Right forelimb (tissue), 1 donor: ENCODE measurements around the gene CXCL9.
"Not testable (repeated sequence)": the region's sequence is repeated elsewhere in the genome, so short reads cannot be mapped to it uniquely, and the experiment has no call there.

Experiments
- DNase-seq: peaks from one replicate; pipeline ENCODE4 v3.0.0-alpha.2; 2018

The CXCL9 gene

DNA sequence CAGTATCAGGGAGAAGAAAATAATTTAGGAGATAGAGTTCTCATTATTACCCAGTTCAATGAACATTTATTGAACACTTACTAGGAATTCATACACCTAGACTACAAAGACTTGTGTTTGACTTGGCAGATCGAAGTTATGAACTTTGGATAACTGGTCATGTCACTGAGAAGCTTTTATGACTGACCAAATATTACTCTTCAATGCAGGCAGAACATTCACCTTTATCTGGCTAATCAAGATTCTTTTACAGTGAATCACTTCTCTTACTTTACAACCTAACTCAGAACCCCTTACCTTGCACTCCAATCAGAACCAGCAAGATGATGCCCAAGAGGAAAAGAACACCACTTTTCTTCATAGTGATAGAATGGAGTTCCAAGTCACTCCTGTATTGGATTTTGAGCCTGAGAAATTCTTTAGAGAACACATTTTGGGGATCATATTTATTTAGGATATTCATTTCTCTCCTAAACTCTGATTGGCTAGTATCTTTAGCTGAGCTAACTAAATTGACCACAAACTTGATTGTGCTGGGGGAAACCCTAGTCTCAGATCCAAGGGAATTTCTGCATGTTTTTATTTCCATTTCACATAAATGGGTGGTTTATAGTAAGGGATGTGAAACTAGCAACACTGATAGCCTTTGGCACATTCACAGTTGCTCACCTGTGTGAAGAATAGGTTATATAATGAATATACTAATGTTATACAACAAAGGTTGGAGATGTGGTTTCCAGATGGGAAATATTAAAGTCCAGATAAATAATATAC is at the start of gene CXCL9:
Gene CXCL9, minus strand, starts transcription at position 421 of the 774 bp plus-strand sequence. Its CDS starts 60 bp downstream, at position 361.
- no peak for DNase-seq

DNA sequence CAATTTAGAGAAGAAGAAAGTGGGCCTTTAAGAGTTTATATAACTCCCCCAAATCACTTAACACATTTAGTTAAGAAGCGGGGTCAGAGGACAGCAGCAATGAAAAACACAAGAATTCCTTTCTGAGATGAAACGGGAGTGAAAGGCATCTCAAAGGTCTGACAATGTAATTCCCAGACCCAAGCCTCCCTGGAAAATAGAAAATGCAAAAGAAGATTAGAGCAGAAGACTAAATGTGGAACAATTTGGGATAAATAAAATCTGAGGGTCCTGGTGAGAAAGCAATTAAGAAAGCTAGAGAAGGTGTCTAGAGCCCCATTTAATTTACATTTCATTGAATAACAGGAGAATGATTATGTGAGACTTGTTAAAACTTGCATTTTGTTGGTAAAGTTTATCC is 48.1 kb upstream of the CXCL9 start:
- DNase-seq: no peak

DNA sequence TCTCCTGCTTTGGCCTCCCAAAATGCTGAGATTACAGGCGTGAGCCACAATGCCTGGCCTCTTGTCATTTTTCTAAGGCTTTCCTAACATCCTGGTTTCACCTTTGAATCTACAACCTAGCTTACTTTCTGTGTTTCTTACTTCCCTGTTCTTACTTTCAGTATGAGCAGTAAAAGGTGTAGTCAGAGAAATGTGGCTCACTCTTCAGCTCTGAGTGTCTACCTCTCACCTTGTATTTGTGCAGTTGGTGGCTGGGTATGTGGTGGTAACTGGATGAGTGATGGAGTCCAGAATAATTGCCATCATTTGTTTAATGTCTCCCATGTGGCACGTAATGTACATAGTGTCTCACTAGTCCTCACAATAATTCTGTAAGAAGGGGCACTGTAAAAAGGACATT is 47.7 kb upstream of the CXCL9 start:
- DNase-seq: no peak

DNA sequence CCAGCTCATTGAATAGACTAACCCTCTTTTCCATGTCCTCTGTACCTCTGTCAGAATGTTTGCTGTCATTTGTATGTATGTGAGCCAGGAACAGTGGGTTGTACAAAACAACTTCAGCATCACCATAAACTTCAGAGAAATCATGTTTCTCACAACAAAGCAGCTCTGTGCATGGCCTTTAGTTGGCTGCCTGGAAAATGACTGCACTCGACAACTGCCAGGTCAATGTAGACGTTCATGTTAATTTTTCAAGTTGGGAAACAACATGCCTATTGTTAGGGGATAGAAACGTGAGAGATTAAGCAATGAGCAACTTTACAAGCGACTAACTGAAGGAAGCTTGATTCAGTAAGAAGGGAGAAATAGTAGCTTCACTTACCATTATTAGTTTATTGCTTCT is 46.4 kb upstream of the CXCL9 start:
- DNase-seq: no peak

DNA sequence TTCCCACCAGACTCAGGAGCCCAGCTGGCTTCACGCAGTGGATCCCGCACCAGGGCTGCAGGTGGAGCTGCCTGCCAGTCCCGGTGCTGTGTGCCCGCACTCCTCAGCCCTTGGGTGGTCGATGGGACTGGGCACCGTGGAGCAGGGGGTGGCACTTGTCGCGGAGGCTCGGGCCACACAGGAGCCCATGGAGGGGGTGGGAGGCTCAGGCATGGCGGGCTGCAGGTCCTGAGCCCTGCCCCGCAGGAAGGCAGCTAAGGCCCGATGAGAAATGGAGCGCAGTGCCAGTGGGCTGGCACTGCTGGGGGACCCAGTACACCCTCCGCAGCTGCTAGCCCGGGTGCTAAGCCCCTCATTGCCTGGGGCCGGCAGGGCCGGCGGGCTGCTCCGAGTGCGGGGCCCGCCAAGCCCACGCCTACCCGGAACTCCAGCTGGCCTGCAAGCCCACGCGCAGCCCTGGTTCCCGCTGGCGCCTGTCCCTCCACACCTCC is 43.3 kb upstream of the CXCL9 start:
- DNase-seq: not testable (repeated sequence)

DNA sequence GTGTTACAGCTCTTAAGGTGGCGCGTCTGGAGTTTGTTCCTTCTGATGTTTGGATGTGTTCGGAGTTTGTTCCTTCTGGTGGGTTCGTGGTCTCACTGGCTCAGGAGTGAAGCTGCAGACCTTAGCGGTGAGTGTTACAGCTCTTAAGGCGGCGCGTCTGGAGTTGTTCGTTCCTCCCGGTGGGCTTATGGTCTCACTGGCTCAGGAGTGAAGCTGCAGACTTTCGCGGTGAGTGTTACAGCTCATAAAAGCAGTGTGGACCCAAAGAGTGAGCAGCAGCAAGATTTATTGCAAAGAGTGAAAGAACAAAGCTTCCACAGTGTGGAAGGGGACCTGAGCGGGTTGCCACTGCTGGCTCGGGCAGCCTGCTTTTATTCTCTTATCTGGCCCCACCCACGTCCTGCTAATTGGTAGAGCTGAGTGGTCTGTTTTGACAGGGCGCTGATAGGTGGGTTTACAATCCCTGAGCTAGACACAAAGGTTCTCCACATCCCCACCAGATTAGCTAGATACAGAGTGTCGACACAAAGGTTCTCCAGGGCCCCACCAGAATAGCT is 42.6 kb upstream of the CXCL9 start:
- not testable (repeated sequence) for DNase-seq

DNA sequence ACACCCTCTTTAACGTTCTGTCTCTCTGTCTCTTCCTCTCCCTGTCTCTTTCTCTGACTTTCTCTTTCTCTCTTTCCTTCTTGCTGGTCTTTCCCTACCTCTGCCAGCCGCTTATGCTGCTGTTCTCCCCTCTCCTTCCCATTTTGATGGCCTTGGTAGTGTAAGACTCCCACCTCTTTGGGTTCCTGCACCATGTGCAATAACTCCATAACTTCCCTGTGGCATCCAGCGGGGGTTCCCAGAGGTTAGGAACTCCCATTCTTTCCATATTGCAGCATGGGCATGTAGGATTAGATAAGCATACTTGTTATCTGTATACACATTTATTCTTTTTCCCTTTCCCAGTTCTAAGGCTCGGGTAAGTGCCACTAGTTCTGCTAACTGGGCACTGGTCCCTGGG is 37.4 kb upstream of the CXCL9 start:
- not testable (repeated sequence) for DNase-seq

DNA sequence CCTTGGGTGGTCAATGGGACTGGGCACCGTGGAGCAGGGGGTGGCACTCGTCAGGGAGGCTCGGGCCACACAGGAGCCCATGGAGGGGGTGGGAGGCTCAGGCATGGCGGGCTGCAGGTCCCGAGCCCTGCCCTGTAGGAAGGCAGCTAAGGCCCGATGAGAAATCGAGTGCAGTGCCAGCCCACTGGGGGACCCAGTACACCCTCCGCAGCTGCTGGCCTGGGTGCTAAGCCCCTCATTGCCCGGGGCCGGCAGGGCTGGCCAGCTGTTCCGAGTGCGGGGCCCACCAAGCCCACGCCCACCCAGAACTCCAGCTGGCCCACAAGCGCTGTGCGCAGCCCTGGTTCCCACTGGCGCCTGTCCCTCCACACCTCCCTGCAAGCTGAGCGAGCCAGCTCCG is 36.0 kb upstream of the CXCL9 start:
- DNase-seq: not testable (repeated sequence)

DNA sequence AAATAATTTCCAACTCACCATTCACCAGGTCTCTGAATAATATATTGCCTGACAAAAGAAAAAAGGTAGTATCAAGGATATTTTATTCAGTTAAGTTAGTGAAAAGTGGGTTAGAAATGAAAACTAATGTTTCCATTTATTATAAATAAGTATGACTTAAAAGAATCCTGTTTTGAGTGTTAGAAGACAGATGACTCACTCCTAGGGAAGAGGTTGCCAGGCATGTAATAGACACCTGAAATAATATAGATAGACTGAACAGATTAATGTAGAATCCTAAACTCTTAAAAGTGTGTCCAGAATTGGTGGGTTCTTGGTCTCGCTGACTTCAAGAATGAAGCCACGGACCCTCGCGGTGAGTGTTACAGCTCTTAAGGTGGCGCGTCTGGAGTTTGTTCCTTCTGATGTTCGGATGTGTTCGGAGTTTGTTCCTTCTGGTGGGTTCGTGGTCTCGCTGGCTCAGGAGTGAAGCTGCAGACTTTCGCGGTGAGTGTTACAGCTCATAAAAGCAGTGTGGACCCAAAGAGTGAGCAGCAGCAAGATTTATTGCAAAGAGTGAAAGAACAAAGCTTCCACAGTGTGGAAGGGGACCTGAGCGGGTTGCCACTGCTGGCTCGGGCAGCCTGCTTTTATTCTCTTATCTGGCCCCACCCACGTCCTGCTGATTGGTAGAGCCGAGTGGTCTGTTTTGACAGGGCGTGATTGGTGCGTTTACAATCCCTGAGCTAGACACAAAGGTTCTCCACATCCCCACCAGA is 35.1 kb upstream of the CXCL9 start:
- not testable (repeated sequence) for DNase-seq

DNA sequence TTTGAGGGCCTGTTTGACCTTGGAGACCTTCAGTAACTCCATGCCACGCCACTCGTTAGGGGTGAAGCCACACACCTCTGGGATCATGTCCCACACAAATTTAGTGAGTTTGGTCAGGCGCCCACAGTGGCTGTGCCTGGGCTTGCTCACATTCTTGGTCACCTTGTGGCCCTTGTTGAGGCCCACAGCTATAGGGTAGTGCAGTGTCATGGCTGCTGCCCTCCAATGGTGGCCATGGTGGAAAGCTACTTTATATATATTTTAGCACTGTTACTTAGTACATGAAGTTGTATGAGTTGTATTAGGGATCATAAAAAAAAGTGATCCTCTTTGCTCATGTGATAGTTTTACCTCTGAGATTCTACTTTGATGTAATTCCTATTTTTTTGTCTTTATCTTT is 29.5 kb upstream of the CXCL9 start:
- no peak for DNase-seq

DNA sequence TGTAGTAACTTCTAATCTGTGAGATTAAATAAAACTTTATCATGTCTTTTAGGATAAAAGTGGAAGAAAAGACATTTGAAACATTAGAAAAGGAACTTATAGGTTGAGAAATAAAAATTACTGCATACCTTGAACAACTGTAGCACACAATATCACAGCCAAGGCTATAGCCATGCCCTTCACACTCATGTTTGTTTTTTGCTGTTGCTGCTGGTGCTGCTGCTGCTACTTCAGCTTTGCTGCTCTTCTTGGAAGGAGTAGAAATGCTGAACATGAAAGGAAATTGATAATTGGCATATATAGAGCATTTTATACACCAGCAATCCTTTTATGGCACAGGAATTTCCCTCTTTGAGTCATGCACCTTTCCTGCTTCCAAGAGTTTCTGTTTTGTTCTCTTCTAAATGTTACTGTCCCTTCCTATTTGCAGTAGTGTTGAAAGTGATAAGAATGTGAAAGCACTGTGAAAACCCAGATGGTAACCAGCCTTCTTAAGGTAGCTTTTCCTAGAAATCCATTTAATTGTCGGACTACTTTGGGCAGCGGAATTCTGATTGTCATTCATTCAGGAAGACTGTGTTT is 28.6 kb upstream of the CXCL9 start, which contains the start of gene CXCL11:
Gene CXCL11, minus strand, starts transcription at position 272 of the 582 bp plus-strand sequence. Its CDS starts 83 bp downstream, at position 189.
- DNase-seq: no peak

DNA sequence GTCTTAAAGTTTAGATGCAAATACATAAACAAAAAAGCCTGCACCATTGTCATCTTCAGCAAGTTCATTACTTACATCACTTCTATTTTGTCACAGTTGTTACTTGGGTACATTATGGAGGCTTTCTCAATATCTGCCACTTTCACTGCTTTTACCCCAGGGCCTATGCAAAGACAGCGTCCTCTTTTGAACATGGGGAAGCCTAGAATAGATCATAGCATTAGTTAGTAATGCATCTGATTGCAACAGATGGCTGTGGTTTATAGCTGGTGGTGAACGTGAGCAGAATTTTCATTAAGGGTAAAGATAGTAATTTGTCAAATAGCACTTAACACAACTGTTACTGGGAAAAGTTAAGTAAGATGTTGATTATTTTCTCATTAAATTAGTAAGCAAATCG is 27.8 kb upstream of the CXCL9 start:
- no peak for DNase-seq

DNA sequence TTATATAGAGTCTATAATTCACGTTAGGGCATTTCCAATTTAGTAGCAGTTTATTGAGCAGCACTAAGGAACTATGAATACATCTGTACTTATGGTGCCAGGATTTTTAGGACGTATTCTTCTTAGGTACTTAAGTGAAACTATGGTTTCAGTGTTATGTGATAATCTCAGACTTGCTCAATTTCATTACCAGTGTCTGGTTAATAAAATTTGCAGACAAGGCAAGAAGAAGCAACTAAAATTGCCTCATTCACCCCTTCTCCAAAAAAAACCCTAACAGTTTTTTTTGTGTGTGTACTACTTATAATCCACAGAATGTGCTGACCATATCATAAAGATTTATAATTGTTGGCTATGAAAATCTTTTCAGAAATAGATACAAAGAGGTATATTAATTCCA is 22.0 kb upstream of the CXCL9 start:
- no peak for DNase-seq

DNA sequence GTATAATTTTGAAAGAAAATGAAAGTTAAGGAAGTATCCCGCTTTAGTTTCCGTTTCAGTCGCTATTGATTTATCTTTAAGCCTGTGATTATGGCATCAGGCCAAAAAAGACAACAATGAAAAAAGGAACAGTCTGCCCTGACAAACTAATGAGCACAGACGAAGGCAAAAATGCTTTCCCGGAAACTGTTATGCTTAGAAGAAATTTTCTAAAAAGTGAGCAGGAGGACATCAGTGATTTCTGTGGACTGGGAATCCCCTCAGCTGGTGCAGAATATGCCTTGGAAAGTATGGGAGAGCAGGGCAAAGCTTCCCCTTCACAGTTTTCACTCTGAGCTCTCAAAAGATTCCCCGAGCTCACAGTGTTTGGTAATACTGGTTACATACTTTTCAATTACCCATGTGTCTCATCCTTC is 21.0 kb upstream of the CXCL9 start:
- no peak for DNase-seq

DNA sequence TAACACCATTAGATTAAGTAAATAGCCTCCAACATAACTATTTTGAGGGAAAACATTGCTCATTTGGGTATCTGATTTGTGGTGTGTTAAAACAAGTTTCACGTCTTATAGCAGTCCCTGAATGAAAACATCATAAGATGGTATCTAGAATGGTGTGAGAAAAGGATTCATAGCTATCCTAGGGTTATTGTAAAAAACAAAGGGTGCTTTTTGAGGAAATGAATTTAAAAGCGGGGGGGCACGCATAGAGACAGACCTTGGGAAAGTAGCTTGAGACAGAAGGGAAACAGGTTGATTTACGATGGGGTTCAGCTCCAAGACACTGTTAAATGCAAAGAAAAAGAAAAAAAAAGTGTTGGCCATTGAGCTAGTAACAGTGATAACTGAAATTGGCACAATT is 16.8 kb upstream of the CXCL9 start:
- no peak for DNase-seq

DNA sequence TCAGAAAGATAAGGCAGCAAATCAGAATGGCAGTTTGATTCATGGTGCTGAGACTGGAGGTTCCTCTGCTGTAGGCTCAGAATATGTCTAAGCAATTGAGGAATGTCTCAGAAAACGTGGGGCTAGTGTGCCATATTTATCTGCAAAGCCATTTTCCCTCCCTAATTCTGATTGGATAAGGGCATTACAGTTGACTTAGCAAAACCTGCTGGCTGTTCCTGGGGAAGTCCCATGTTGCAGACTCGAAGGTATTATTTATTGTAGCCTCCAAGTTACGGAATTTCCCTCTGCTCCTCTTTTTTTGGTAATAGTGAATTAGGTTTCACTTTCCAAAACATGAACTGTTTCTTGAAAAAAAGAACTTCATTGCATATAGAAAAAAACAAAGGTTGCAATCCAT is 16.1 kb upstream of the CXCL9 start, which contains the start of gene CXCL10:
Gene CXCL10, minus strand, starts transcription at position 109 of the 400 bp plus-strand sequence. Its CDS starts 66 bp downstream, at position 43.
- DNase-seq: no peak

DNA sequence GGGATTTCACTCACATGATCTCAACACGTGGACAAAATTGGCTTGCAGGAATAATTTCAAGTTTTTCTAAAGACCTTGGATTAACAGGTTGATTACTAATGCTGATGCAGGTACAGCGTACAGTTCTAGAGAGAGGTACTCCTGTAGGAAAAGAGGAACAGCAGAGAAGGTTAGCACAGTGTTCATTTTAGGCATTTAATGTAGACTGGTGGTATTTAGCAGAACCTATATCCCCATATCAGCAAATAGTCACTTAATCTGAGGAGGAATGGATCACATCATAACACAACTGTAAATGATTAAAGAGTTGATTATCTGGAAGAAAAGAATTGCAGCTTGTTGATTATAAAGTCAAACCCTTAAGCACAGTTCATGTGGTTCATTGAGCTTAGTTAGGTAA is 15.4 kb upstream of the CXCL9 start:
- DNase-seq: no peak

DNA sequence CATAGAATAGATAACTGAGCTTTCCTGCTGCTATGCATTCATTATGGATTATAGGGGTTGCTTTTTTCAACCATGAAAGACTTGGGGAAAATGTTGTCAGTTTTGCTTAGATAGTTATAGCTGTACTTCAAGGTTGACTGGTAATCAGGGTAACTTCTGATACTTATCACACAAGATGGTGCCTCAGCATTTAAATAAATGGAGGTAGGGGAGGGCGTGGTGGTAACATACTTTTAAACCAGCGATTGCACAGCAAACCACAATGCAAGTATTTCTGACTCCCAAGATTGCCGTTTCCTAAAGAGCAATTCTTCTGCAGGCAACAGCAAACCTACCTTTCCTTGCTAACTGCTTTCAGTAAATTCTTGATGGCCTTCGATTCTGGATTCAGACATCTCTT is 14.7 kb upstream of the CXCL9 start:
- DNase-seq: no peak

DNA sequence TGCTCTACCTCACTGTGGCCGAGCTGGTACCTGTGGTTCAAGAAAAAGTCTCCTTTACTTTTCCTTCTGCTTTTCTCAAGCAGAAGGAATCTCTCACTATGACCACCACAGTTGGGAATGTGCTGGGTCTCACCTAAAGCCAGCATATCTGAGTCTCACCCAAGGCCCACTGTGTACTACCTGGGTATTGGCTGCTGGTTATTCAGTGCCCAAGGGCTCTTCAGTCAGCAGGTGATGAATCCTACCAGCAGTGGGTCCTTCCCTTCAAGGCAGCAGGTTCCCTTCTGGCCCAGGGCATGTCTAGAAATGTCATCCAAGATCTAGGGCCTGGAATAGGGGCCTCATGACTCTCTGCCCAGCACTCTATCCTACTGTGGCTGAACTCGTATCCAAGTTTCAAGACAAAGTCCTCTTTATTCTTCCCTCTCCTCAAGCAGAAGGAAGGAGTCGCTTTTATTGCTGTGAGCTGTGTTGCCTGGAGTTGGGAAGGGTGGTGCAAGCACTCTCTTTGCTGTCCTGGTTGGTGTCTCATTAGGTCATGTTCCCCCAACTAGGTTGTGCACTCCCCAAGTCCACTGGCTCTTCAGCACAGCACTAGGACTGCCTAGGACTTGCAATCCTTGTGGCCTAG is 9.9 kb upstream of the CXCL9 start:
- DNase-seq: no peak

DNA sequence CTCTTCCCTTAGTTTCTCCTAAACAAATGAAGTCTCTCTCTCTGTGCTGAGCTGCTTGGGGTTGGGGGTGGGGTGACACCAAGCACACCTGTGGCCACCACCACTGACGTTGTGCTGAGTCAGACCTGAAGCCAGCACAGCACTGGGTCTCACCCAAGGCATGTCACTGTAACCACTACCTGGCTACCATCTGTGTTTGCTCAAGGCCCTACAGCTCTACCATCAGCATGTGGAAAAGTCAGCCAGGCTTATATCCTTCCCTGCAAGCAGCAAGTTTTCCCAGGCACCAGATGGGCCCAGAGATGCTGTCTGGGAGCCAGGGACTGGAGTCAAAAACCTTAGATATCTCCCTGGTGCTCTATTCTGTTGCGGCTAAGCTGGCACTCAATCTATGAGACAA is 9.1 kb upstream of the CXCL9 start:
- no peak for DNase-seq

DNA sequence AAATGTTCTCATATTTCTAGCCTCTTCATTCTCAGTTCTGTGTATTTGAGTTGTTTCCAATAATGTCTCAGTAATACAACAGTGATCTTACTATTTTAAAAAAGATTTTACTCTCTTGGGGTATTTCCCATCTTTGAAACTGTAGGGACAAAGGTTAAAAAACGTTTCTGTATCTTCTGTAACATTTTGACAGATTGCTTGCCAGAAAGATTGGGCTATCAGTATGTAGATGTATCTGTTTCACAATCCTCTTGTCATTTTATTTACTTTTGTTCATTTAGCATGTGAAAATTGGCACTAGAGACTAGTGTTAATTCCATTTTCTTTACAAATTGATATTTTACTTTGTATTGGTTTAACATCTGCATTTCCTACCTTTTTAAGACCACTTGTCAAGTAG is 6.2 kb upstream of the CXCL9 start:
- no peak for DNase-seq

DNA sequence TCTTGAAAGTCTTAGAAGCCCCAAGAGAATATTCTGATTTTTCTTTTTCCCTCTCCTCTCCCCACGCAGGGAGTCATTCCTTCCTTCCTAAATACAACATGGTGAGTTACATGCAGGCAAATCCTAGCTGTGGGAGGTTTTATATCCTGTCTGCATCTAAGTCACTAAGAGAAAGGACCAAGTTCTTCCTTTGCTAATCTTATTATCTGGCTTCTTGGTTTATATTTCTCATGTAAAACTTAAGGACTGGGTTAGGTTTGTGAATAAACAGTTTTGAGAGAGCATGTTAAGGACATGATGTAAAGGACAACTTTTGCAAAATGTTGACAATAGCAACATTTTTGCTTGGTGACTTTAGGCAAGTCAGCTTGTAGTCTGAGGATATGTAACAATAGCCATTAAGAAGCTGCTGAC is 5.1 kb upstream of the CXCL9 start:
- no peak for DNase-seq
